ENCODE data around the gene MTF2.

The MTF2 gene

DNA sequence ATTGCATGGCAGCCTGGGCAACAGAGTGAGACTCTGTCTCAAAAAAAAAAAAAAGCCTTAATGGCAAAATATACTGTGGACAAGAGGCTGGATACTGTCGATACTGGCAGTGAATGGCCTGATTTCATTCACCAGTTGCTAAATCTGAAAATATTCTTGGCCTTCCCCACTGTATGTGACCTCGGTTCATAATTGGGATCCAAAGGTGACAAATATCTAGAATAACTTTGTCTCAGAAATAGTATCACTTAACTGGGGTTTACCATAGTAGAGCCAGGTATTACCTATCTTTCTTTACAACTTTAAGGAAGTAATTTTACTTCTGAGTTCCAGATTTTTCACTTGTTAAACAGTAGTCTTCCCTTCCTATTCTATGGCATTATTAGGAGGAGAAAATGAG, 8.4 kb downstream of the MTF2 start:
- no peak for DNase-seq

- no peak for DNase-seq
Measured at GRCh38 chr1:93093332-93094006, 14.4 kb downstream of the MTF2 start.

- no peak for DNase-seq
Measured at GRCh38 chr1:93095804-93096585, 16.9 kb downstream of the MTF2 start.

DNA sequence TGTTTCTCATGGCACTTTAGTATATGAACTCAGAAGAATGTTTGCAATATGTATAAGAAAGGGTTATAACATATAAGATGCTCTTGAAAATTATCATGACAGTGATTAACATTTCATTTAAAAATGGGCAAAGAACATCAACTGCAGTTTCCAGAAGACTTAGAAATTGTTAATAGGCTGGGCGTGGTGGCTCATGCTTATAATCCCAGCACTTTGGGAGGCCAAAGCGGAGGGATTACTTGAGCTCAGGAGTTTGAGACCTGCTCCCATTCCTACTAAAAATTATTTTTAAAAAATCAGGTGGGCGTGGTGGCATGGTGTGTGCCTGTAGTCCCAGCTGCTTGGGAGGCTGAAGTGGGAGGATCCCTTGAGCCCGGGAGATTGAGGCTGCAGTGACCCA, 23.1 kb downstream of the MTF2 start:
- no peak for DNase-seq

- no peak for DNase-seq
Measured at GRCh38 chr1:93106226-93106625, 27.1 kb downstream of the MTF2 start.

DNA sequence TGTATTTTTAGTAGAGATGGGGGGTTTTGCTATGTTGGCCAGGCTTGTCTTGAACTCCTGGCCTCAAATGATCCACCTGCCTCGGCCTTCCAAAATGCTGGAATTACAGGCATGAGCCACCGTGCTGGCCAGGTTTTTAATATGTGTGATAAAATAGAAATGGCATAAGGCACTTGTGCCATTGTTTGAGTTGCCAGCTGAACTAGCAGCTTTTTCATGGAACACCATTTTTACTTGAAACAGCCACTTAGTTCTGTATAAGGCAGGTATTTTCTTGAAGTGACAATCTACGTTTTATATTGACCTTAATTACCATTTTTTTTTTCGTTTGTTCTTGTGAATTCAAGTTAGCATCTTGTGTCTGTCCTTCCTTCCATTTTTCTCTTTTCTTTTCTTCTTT, 28.3 kb downstream of the MTF2 start:
- DNase-seq = no peak

DNA sequence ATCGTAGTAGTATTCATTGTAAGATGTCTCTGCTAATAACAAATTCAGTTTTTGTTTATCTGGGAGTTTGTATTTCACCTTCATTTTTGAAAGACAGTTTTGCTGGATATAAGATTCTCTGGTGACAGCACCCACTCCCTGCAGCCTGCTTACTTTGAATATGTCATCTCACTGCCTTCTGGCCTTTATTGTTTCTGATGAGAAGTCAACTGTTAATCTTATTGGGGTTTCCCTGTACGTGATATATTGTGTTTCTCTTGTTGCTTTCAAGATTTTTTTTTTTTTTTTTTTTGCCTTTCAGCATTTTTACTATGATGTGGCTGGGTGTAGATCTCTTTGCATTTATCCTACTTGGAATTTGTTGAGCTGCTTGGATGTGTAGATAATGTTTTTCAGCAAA, 29.3 kb downstream of the MTF2 start:
- no peak for DNase-seq

- no peak for DNase-seq
Measured at GRCh38 chr1:93109578-93109977, 30.5 kb downstream of the MTF2 start.

- no peak for DNase-seq
Measured at GRCh38 chr1:93111065-93111464, 32.0 kb downstream of the MTF2 start.

- no peak for DNase-seq
Measured at GRCh38 chr1:93111561-93111960, 32.5 kb downstream of the MTF2 start.

GRCh38 chr1:93113127-93113526, 34.0 kb downstream of the MTF2 start:
- DNase-seq = no peak

DNA sequence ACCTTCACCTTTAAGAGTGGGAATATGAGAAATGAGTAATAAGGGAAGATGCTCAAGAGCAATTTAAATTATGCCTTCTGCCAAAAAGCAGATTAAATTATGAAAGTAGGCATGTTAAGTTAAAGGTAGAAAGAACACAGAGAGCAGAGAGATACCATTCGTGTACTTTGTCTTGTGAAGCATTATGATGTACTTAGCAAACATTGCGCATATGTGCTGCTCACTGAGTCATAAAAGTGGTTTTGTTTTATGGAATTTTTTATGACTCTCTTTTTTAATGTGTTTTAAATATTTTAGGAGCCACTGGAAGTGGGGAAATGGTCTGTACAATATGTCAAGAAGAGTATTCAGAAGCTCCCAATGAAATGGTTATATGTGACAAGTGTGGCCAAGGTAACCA, 35.3 kb downstream of the MTF2 start:
- no peak for DNase-seq

DNA sequence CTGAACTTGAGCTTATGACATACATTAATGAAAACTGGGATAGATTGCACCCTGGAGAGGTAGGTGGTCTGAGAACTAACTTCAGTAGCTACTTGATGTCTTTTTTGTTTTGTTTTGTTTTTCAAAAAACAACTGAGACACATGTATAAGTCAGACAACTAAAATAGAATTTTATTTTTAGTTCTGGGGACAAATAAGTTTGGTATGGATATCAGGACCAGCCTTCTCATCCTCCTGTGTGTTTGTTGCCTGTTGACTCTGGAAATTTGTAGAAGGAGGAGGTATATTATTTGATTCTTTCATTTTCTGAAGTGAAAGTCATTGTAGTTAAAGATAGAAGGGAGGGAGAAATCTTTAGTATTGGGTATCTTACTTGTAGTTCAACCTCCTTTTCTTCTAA, 41.5 kb downstream of the MTF2 start:
- DNase-seq = no peak

DNA sequence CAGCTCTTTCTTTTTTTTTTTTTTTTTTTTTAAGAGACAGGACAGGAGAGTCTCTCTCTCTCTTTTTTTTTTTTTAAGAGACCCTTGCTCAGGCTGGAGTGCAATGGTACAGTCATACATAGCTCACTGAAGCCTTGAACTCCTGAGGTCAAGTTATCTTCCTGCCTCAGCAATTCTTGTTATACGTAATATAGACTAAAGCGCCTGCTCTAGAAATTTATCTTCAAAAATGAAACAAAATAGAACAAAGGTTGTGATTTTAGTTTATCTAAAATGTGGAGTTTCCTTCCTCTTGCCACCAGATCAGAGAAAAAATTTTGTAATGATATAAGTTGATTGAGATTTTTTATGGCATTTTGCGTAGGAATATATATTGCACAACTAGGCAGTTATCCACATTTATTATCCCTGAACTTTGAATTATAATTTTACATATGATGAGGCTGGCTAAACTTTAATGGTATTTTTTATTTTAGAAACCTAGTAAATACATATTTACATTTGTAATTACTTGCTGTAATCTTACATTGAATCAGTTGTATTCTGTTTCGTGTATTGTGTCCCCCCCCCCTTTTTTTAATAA, 44.2 kb downstream of the MTF2 start:
- no peak for DNase-seq

DNA sequence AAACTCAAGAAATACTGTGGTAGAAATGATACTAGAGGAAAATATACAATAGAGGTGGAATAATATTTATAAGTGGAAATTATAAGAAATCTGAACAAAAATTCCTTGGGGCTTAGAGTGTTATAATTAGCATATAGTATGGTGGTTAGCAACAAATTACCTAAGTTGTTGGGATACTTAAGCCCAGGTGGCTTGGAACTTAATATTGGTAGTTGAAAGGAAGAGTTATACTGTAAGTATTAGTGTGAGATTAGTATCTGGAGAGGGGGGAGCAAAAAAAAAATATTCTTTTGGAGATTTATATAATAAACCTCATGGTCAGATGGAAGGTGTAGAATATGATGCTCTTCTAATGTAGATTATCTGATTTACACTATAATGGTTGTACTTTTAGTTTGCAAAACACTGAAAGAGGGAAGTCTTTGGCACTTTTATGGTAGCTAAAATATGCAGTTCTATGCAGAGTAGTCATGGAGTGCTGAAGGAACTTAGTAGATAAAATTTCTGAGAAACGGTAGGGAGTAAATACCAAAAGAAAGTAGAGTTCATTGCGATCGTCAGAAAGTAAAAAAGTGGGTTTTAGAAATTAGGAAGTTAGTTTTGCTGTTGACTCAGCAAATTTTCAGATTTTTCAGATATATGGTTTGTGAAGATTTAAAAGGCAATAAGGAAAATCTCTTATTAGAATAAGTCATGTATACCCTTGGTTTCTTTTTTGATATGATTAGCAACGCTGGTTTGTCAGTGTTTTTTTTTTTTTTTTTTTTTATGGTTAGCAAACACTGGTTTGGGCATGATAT, 45.7 kb downstream of the MTF2 start:
- DNase-seq = no peak

DNA sequence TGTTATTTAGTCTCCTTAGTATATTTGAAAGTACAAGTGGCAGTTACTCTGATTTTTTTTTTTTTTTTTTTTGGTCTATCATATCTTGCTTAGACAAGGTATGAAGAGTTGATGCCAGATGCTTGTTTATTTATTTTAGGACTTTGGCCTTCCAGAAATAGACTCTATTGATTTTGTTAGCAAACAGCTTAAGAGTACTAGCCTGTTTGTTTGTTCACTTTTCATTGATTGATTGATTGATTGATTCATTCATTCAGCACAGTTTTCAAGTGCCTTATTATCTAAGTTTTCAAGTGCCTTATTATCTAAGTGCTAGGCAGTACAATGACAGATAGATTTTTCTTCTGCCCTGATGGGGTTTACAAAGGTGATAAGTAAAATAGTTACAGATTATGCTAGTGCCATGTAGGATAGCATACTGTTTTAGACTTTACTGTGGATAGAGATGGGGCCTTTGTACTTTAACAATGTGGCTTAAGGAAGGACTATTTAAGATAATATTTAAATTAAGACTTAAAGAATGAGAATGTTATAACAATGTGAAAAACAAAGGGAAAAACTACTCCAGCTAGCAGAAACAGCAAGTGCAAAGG, 50.5 kb downstream of the MTF2 start:
- DNase-seq = no peak

GRCh38 chr1:93132638-93133037, 53.6 kb downstream of the MTF2 start:
- no peak for DNase-seq

DNA sequence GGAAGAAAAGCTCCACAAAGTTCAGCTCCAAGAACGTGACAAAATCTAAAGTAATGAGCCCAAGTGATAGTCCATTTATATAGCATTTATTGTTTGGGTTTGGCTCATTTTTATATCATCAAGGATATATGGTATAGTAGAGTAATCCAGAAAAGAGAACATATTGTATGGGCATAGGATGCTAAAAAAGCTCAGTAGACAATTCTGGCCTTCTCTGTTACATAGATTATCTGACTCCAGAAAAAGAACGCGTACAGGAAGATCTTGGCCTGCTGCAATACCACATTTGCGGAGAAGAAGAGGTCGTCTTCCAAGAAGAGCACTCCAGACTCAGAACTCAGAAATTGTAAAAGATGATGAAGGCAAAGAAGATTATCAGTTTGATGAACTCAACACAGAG, 57.4 kb downstream of the MTF2 start:
- no peak for DNase-seq

DNA sequence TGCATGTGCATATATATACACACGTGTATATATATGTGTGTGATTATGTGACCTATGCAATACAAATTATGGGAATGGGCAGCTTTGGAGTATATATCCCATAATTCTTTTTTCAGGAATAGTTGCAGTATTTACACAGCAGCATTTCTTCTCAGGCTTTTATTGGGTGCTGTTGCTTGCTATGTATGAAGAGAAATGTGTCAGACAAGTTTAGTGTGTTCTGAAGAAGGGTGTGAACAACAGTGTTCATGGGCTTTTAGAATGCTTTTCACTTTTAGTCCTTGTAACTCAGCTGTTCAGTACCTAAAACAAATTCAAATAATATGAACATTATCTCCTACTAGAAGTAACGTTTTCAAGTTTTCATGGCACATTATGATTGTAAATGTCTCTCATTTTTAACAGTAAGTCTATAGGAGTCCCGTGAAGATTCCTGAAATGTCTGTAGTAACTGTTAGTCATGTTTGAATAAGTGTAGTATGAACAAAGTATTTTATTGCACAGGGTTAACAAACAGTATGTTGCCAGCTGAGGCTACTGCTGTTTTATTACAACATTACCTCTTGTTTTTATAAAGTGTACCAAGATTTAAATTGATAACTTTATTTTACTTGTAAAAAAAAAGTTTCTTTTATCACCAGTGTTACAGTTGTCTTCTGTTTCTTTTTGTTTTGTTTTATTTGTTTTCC, 58.7 kb downstream of the MTF2 start:
- no peak for DNase-seq

DNA sequence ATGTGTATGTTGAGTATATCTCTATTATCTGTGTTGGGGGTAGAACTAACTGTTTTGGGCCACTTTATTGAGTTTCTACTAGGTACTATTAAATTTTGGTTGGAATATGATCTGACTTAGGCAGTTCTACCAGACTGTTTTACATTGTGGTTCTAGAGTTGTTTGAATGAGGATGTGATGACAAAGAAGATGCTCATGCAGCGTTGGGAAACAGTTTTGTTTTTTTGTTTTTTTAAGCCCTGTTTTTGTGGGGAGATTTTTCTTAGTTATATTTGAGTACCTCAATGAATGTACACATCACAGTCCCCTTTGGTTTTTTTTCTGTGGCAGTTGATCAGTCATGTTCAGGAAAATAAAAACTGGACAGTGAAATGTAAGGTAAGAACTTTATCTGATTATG, 61.0 kb downstream of the MTF2 start:
- no peak for DNase-seq

GRCh38 chr1:93142161-93142560, 63.1 kb downstream of the MTF2 start:
- no peak for DNase-seq

DNA sequence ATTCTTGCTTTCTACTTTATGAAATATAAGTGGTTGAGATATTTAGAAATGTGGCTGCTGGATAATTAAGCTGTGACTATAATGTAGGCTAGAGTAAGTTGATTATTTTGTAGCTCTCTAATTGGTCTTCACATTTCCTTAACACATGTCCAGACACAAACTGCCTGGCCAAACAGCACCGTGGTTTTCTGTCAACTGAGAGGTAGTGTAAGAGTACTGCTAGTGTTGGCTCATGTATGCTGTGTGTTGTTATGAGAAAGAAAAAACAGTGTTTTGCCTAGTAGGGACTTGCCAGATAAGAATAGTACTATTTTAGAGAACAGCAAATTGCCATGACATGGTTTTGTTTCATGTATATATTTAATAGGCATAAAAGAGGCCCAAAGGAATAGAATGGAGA, 64.1 kb downstream of the MTF2 start:
- DNase-seq = no peak

DNA sequence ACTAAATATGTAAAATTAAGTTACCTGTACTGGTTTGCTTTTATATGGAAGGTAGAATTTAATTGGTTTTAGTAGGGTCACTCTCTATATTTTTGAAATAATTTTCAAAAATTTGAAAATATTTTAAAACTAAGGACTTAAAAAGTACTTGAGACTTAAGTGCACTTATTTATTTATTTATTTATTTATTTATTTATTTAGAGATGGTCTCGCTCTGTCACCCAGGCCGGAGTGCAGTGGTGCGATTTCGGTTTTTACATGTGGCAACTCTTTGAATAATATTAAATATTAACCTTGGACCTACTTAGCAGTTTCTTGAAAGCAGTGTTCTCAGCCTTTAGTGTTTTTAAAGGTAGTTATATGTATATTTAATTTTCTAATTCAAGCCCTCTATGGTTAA, 64.7 kb downstream of the MTF2 start:
- no peak for DNase-seq
